ENCODE results near the gene HPCAL1.

GRCh38 chr2:10289352-10289751, 13.4 kb upstream of the HPCAL1 start:
- TF ChIP-seq CTCF (IDR thresholded peaks at IDR 0.05; ENCODE audit: poor library complexity, severe bottlenecking) = no peak
- no peak for TF ChIP-seq REST (IDR thresholded peaks at IDR 0.05; ENCODE audit: borderline replicate concordance)
